HS-27A (cell line): ENCODE results near the gene ABLIM2.
"Not testable (repeated sequence)": the region's sequence is repeated elsewhere in the genome, so short reads cannot be mapped to it uniquely, and the experiment has no call there.

Experiments used
- DNase-seq: peaks from one replicate; pipeline ENCODE4 v3.0.0-alpha.2; 2012; ENCODE audit warnings: low read depth, missing footprints

Gene ABLIM2

DNA sequence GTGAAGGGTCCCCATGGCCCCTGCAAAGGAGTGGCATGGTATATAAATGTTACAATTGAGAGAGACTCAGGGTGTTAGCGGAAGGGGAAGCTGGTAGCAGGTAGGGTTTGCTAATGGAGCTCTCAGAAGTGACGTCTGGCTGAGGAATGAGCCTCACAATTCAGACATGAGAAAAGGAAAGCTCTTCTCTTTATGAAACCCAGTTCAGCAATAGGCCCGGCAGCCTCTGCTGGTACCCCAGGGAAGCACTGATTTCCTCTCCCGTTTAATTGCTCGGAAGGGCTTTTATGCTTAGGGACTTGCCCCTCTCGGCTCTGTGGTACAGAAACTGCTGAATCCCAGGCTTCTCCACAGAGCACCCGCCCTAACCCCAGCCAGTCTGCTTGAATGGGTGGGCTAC lies 199.5 kb downstream of the ABLIM2 start:
- DNase-seq = no peak

DNA sequence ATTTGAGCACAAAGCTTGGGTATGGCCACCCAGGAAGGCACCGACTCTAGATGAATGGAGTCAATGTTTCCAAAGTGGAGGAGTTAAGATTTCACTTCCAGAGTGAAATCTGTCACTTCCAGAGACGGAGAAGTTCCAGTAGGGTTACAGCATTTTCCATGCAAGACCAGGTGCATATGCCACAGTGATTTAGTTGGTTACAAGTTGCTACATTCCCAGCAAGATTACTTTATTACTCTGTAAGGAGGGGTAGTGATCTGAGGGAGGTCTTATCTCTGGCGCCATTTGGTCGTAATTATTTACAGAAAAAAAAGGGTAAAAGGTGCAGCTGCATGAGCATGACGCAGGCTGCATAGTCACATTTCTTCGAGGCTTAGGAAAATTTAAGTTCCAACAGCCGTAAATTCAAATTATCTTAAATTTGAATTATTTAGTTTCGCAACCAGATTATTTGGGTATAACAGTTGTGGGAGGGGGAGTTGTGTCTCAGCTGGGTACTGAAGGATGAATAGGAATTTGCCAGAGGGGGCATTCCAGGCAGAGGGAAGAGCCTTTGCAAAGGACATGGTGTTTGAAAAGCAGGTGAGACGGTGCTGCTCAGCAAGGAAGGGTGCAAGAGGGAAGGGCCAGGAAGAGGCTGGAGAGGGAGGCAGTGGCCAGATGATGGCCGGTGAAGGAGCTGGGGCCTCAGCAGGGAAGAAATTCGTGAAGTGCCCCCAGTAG lies 201.5 kb downstream of the ABLIM2 start:
- no peak for DNase-seq

- DNase-seq = no peak
Measured at GRCh38 chr4:7956270-7956808, 202.3 kb downstream of the ABLIM2 start.

GRCh38 chr4:7955393-7955792 lies 203.2 kb downstream of the ABLIM2 start:
- DNase-seq = no peak

GRCh38 chr4:7952615-7953014 lies 206.0 kb downstream of the ABLIM2 start:
- no peak for DNase-seq

- DNase-seq = no peak
Measured at GRCh38 chr4:7950301-7951092, 208.1 kb downstream of the ABLIM2 start.

GRCh38 chr4:7949759-7950158 lies 208.9 kb downstream of the ABLIM2 start:
- DNase-seq = no peak

DNA sequence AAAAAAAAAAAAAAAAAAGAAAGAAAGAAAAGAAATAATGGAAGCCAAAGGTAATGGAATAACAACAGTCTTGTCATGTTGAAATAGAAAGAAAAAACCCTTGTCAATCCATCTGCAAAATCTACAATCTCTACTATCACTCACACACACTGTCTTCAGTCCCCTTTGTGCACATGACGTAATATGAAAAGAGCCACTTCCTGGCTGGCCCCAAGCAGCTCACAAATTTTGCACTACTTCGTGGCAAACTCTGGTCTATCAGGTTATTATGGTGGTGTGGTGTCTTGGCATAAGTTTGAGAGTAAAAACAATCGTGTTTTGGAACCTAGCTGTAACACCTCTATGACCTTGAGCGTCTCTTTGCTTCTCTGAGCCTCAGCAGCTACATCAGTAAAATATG lies 210.7 kb downstream of the ABLIM2 start:
- no peak for DNase-seq

- DNase-seq = no peak
Measured at GRCh38 chr4:7945709-7946380, 212.8 kb downstream of the ABLIM2 start.

DNA sequence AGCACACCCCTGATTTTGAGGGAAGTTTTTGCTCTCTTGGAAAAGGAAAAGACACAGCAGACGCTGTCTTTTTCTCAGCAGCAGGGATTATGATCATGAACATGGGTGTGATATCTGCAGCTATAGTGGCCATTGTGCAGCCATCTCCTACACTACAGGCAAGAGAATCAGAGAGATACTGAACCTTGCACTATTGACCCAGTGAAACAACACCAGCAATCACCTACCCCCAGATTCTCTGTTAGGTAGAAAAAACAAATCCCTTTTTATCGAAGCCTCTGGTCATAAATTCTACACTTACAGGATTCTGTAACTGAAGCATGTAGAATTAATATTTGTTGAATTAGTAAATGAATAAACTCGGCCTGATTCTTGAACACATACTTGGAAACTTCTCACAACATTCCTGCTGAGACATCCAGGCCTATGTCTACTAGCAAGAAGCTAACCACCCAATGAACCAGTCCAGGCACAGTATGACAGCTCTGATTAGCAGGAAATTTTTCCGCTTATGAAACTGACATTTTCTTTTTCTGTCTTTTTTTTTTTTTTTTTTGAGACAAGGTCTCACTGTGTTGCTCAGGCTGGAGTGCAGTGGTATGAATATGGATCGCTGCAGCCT lies 213.9 kb downstream of the ABLIM2 start:
- DNase-seq = no peak

DNA sequence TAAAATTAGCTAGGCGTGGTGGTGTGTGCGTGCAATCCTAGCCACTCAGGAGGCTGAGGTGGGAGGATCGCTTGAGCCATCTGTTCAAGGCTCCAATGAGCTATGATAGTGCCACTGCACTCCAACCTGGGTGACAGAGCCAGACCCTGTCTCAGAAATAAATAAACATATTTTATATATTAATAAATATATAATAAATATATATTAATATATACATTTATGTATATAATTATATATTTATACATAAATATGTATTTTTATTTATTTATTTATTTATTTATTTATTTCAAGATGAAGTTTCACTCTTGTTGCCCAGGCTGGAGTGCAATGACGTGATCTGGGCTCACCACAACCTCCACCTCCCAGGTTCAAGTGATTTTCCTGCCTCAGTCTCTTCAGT lies 214.9 kb downstream of the ABLIM2 start:
- not testable (repeated sequence) for DNase-seq

DNA sequence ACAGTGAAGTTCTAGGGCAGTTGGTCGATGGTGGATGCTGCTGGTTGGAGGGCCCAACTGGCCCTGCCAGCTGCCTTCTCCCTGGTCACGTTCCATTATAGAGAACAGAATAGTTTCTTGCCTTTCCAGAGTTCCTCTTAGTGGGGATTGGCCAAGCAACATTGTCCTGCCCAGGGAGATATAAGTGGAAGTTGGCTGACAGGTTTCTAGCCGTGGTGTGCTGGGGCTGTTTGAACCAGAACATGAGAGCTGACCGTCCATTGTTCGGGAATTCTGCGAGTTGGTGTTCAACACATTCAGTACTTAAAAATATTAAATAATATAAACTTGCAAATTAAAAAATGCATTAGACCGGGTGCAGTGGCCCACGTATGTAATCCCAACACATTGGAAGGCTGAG lies 215.4 kb downstream of the ABLIM2 start:
- no peak for DNase-seq

- no peak for DNase-seq
Measured at GRCh38 chr4:7941965-7942496, 216.6 kb downstream of the ABLIM2 start.

DNA sequence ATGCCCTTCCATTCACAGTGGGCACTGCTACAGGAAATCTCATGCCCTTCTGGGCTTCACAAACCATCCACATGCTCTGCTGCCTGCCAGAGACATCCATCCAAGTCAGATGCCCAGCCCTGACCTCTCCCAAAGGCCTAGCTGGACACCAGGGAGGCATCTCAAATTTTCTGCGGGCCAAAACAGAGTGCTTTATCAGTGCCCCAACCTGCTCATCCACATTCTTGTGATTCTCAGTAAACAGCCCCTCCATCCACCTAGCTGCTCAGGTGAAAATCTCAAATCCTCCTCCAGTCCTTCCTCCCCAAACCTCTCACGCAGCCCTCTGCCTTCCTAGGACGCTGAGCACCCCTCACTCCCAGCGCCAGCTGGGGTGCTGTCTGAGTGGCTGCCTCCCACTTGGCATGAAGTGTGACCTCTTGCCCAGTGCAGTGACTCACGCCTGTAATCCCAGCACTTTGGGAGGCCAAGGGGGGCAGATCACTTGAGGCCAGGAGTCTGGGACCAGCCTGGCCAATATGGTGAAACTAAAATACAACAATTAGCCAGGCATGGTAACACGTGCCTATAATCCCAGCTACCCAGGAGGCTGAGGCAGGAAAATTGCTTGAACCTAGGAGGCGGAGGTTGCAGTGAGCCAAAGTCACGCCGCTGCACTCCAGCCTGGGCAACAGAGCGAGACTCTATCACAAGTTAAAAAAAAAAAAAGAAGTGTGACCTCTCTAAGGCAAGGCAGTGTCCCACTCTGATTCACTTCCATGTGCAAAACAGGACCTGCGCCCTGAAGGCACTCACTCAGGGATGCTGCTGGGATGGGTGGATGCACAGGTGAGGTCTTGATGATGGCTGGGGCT lies 217.3 kb downstream of the ABLIM2 start:
- DNase-seq = no peak

- no peak for DNase-seq
Measured at GRCh38 chr4:7939377-7940108, 219.1 kb downstream of the ABLIM2 start, which contains the start of gene AFAP1. TSS of gene AFAP1 (minus strand) at chr4:7939861. CDS start at chr4:7872078, 67,783 bp downstream.

GRCh38 chr4:7938609-7939376 lies 219.8 kb downstream of the ABLIM2 start:
- DNase-seq = no peak

DNA sequence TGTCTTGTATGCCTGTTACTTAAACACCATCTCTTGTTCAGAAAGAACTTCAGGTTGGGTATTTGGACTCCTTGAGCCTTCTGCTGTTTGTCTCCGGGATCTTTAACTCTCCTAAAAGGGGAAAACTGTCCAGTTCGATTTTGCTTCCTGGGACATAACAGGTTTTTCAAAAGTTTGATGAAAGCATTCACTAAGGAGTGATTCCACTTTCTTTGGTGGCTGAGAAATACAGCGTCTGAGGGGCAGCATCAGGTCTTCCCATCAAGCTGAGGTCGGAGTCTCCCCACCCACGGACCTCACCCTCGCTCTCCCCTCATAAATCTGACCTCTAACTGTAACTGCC lies 220.4 kb downstream of the ABLIM2 start:
- no peak for DNase-seq

DNA sequence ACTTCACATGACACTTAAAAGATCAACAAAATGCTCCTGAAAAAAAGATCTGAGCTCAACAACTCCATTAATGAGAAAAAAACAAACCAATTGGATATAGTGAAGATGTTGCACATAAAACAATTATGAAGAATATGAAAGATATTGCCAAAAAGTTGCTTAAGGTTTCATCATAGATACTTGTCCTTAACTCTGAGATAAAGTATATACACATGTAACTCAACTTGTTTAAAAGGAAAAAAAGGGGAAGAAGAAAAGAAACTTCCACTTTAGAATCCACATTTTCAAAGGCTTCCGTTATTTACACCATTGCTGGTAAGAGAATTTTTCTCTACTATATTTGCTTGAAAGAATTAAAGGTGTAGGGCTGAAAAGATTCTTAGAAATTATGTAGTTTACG lies 221.6 kb downstream of the ABLIM2 start:
- no peak for DNase-seq

GRCh38 chr4:7933651-7934510 lies 224.7 kb downstream of the ABLIM2 start:
- DNase-seq = no peak
